Glomerular endothelial cell (primary cell): Measurements from ENCODE around the gene SPATS2L. TPM values are rescaled to one million over a fixed set of nuclear protein-coding genes. Genes with fewer than 3 reads are reported as not detected.

Source experiments
- total RNA-seq: library from RNA; depleted of rRNA; stranded (reverse); fragments of >200 nt; gene quantifications from 2 replicates; pipeline ENCODE4 v1.2.3, GENCODE V29; 2015

SPATS2L gene
- total RNA-seq, 1 donor from 2014 or later: 86.3 TPM

Other genes with a start within 250 kb of the SPATS2L start
- gene KCTD18, start 203.4 kb downstream of the SPATS2L start, total RNA-seq: 13.1 and 13.2 TPM in 2 replicates
- gene SGO2, start 219.5 kb downstream of the SPATS2L start, total RNA-seq: 5.6 and 8.1 TPM in 2 replicates